ENCODE results near the gene CMTR1.
"Not testable (repeated sequence)": the region's sequence is repeated elsewhere in the genome, so short reads cannot be mapped to it uniquely, and the experiment has no call there.

The CMTR1 gene

GRCh38 chr6:37435373-37435772 lies 2.4 kb downstream of the CMTR1 start:
- DNase-seq = no peak

GRCh38 chr6:37435816-37436215 lies 2.8 kb downstream of the CMTR1 start:
- peak; percentile 48 for DNase-seq

GRCh38 chr6:37438930-37439329 lies 5.9 kb downstream of the CMTR1 start:
- no peak for DNase-seq

- DNase-seq = no peak
These were observed 8.6 kb downstream of the CMTR1 start for GRCh38 chr6:37441651-37442050.

GRCh38 chr6:37442416-37443215 lies 9.6 kb downstream of the CMTR1 start:
- no peak for DNase-seq

GRCh38 chr6:37443216-37443542 lies 10.2 kb downstream of the CMTR1 start:
- DNase-seq = not testable (repeated sequence)

- DNase-seq = no peak
These were observed 17.0 kb downstream of the CMTR1 start for GRCh38 chr6:37449984-37450383.

- peak; percentile 85 for DNase-seq
These were observed 18.6 kb downstream of the CMTR1 start for GRCh38 chr6:37451441-37452193.

GRCh38 chr6:37452522-37452921 lies 19.5 kb downstream of the CMTR1 start:
- peak; percentile 14 for DNase-seq

- peak; percentile 50 for DNase-seq
These were observed 21.6 kb downstream of the CMTR1 start for GRCh38 chr6:37454420-37455140.

GRCh38 chr6:37456126-37456525 lies 23.1 kb downstream of the CMTR1 start:
- no peak for DNase-seq

- DNase-seq = no peak
These were observed 24.0 kb downstream of the CMTR1 start for GRCh38 chr6:37456816-37457560.

- peak; percentile 86 for DNase-seq
These were observed 27.2 kb downstream of the CMTR1 start for GRCh38 chr6:37459981-37460800.

- DNase-seq = no peak
These were observed 27.8 kb downstream of the CMTR1 start for GRCh38 chr6:37460805-37461204.

GRCh38 chr6:37463110-37463509 lies 30.1 kb downstream of the CMTR1 start:
- peak; percentile 33 for DNase-seq

GRCh38 chr6:37467718-37468117 lies 34.7 kb downstream of the CMTR1 start:
- no peak for DNase-seq

- peak; percentile 30 for DNase-seq
These were observed 40.5 kb downstream of the CMTR1 start for GRCh38 chr6:37473364-37474095.

- no peak for DNase-seq
These were observed 41.3 kb downstream of the CMTR1 start for GRCh38 chr6:37474316-37474715.

GRCh38 chr6:37477191-37477590 lies 44.2 kb downstream of the CMTR1 start:
- no peak for DNase-seq

- no peak for DNase-seq
These were observed 44.8 kb downstream of the CMTR1 start for GRCh38 chr6:37477656-37478435.

GRCh38 chr6:37478827-37479226 lies 45.8 kb downstream of the CMTR1 start:
- no peak for DNase-seq

All from NCI-H1694 treated with DMSO at 0.1 percent for 48 hours (cell line).